ENCODE data around the gene CHCHD3. TPM values are rescaled to one million over a fixed set of nuclear protein-coding genes. Genes with fewer than 3 reads are reported as not detected.

Gene CHCHD3
- total RNA-seq, 1 experiment from 2014 or later, result 102 TPM

DNA sequence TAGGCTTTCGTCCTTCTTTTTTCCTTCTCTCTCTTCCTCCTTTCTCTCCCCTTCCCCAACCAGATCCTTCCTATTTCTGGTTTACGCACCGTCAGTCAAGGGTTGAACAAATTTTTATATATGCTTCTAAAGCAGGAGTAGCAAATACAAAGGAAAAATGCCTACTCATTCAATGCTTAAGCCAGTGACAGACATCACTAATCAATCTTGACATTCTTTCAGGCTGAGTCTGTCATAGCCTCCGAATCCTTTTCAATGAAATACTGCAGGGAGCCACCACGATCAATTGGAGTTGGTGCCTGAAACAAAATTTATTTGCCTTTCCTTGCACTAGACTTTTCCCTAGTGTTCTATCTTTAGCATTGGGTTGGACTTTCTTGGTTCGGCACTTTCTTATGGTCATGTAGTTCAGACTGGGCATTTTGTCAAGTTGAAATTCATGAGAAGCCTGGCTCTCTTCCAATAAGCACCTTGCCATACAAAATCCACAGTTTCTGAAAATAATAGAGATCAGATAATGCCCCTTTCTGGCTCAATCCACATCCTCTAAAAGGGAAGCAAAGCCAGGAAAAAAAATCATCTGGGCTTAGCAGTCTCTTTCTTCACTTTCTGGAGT is 266.1 kb downstream of the CHCHD3 start:
- intact Hi-C loops (cut with micrococcal nuclease; ENCODE audit: unreplicated experiment), result no loop called here
- no peaks in the 10 kb centered on the region for H3K4me1 Mint-ChIP-seq (ENCODE audit: low read depth, unreplicated experiment)
- no peaks in the 10 kb centered on the region for H3K27me3 Mint-ChIP-seq (ENCODE audit: insufficient read depth, unreplicated experiment)
- no TSS peak for BruUV-seq (replicated peaks)
- no peak overlapping the region for H3K4me3 ChIP-seq (ENCODE audit: low read depth, low read length)
- ChIA-PET POLR2A (no interaction called here), CTCF (no interaction called here)
- TF ChIP-seq, protein P1, sequence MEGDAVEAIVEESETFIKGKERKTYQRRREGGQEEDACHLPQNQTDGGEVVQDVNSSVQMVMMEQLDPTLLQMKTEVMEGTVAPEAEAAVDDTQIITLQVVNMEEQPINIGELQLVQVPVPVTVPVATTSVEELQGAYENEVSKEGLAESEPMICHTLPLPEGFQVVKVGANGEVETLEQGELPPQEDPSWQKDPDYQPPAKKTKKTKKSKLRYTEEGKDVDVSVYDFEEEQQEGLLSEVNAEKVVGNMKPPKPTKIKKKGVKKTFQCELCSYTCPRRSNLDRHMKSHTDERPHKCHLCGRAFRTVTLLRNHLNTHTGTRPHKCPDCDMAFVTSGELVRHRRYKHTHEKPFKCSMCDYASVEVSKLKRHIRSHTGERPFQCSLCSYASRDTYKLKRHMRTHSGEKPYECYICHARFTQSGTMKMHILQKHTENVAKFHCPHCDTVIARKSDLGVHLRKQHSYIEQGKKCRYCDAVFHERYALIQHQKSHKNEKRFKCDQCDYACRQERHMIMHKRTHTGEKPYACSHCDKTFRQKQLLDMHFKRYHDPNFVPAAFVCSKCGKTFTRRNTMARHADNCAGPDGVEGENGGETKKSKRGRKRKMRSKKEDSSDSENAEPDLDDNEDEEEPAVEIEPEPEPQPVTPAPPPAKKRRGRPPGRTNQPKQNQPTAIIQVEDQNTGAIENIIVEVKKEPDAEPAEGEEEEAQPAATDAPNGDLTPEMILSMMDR (IDR thresholded peaks at IDR 0.05; ENCODE audit: insufficient read depth in 1 of 2, low read depth in 1 of 2, low read length in 1 of 2, severe bottlenecking in 1 of 2, unreplicated experiment in 1 of 2), result no peak
- peaks cover 10% of the 10 kb centered on the region for H3K36me3 Mint-ChIP-seq (ENCODE audit: insufficient read depth, unreplicated experiment)
- H3K27ac Mint-ChIP-seq (ENCODE audit: unreplicated experiment), result no peak overlapping the region
- no peak for DNase-seq
- H3K4me3 Mint-ChIP-seq (ENCODE audit: unreplicated experiment), result no peak overlapping the region
- no peaks in the 10 kb centered on the region for H3K27me3 ChIP-seq (replicated peaks; ENCODE audit: control insufficient read depth, insufficient read depth, low read length)
- no peaks in the 10 kb centered on the region for H3K9me3 ChIP-seq
- no peaks in the 10 kb centered on the region for H3K36me3 ChIP-seq (ENCODE audit: control insufficient read depth, insufficient read depth, low read length)
- no peaks in the 10 kb centered on the region for H3K4me1 ChIP-seq
- H3K9me3 Mint-ChIP-seq (ENCODE audit: unreplicated experiment), result no peaks in the 10 kb centered on the region

DNA sequence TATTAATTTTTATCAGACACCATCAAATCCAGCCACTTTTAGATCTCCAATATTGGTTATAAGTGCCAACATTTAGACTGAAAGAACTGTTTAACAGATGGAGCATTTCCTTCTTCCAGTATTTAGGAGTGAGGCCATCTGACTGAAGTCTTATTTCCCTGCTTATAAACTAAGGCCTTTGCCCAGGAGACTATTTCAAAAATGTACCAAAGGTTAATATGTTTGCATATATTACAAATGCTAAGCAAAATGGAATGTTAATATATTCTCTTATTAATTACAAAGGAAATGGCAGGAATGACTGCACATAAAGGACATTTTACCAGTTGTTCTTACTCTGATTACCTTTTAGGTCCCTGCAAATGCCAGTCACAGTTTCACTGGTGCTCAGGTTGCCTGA is 266.8 kb downstream of the CHCHD3 start:
- Histone ChIP-seq H3K4me3 (ENCODE audit: low read depth, low read length) (no peak overlapping the region), H3K27me3 (replicated peaks; ENCODE audit: control insufficient read depth, insufficient read depth, low read length) (no peaks in the 10 kb centered on the region), H3K9me3 (no peaks in the 10 kb centered on the region), H3K36me3 (ENCODE audit: control insufficient read depth, insufficient read depth, low read length) (no peaks in the 10 kb centered on the region), H3K4me1 (no peaks in the 10 kb centered on the region)
- Mint-ChIP-seq H3K27me3 (ENCODE audit: insufficient read depth, unreplicated experiment) (no peaks in the 10 kb centered on the region), H3K9me3 (ENCODE audit: unreplicated experiment) (no peaks in the 10 kb centered on the region), H3K36me3 (ENCODE audit: insufficient read depth, unreplicated experiment) (peaks cover 10% of the 10 kb centered on the region), H3K4me1 (ENCODE audit: low read depth, unreplicated experiment) (no peaks in the 10 kb centered on the region), H3K27ac (ENCODE audit: unreplicated experiment) (no peak overlapping the region), H3K4me3 (ENCODE audit: unreplicated experiment) (no peak overlapping the region)
- CTCF ChIA-PET, result no interaction called here
- no TSS peak for BruUV-seq (replicated peaks)
- intact Hi-C loops (cut with micrococcal nuclease; ENCODE audit: unreplicated experiment), result no loop called here
- TF ChIP-seq, protein P1 (IDR thresholded peaks at IDR 0.05; ENCODE audit: insufficient read depth in 1 of 2, low read depth in 1 of 2, low read length in 1 of 2, severe bottlenecking in 1 of 2, unreplicated experiment in 1 of 2), result no peak
- DNase-seq, result no peak
- POLR2A ChIA-PET, result no interaction called here

DNA sequence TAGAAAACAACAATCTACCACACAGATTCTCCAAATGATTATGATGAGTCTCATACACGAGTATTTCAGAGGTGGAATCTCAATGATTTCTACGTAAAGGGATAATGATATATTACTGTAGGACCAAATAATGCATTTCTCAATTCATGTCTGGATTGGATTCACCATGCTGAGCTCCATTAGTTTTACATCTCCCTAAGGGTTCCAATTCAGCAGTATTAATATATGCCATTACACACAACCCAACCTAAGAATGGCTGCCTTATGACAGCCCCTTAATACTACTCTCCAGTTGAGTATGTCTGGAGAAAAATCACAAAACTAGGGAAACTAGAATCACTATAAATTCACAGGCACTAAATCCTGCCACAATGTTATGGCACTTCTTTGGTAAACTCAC is 271.3 kb downstream of the CHCHD3 start:
- H3K27me3 Mint-ChIP-seq (ENCODE audit: insufficient read depth, unreplicated experiment), result no peaks in the 10 kb centered on the region
- Histone ChIP-seq H3K36me3 (ENCODE audit: control insufficient read depth, insufficient read depth, low read length) (no peaks in the 10 kb centered on the region), H3K4me1 (no peaks in the 10 kb centered on the region), H3K4me3 (ENCODE audit: low read depth, low read length) (no peak overlapping the region), H3K9me3 (no peaks in the 10 kb centered on the region), H3K27me3 (replicated peaks; ENCODE audit: control insufficient read depth, insufficient read depth, low read length) (no peaks in the 10 kb centered on the region)
- H3K4me1 Mint-ChIP-seq (ENCODE audit: low read depth, unreplicated experiment), result no peaks in the 10 kb centered on the region
- BruUV-seq (replicated peaks), result no TSS peak
- H3K27ac Mint-ChIP-seq (ENCODE audit: unreplicated experiment), result no peak overlapping the region
- CTCF ChIA-PET, result no interaction called here
- intact Hi-C loops (cut with micrococcal nuclease; ENCODE audit: unreplicated experiment), result no loop called here
- DNase-seq, result no peak
- H3K4me3 Mint-ChIP-seq (ENCODE audit: unreplicated experiment), result no peak overlapping the region
- POLR2A ChIA-PET, result no interaction called here
- TF ChIP-seq, protein P1 (IDR thresholded peaks at IDR 0.05; ENCODE audit: insufficient read depth in 1 of 2, low read depth in 1 of 2, low read length in 1 of 2, severe bottlenecking in 1 of 2, unreplicated experiment in 1 of 2), result no peak
- no peaks in the 10 kb centered on the region for H3K9me3 Mint-ChIP-seq (ENCODE audit: unreplicated experiment)
- peaks cover 10% of the 10 kb centered on the region for H3K36me3 Mint-ChIP-seq (ENCODE audit: insufficient read depth, unreplicated experiment)
